Measurements from ENCODE around the gene ZSCAN10.

GRCh38 chr16:3129137-3130131 lies 30.3 kb upstream of the ZSCAN10 start:
- no peak; the same call in 1 of the 2 replicates for TF ChIP-seq POLR2AphosphoS5 (IDR thresholded peaks at IDR 0.05; ENCODE audit: low read depth)
- TF ChIP-seq CTCF (conservative IDR thresholded peaks at IDR 0.05; ENCODE audit: low read depth in 2 of 2) = peak; percentile 88 to 95
- no peak for TF ChIP-seq JUNB (IDR thresholded peaks at IDR 0.05; ENCODE audit: unreplicated experiment)

All from GM23338 (cell line).